K562 (cell line): ENCODE measurements around the gene LMNA. TPM values are rescaled to one million over a fixed set of nuclear protein-coding genes. Genes with fewer than 3 reads are reported as not detected.

Experiments used
- DDX20 ChIP-seq: fragments of 450-650 bp; IDR thresholded peaks from 2 replicates; pipeline ENCODE4 v1.6.1; 2016; ENCODE audit warnings: missing genetic modification characterization, low read depth, mild to moderate bottlenecking, missing compliant biosample characterization, moderate library complexity
- DMBX1 ChIP-seq: fragments of 250-450 bp; sonication (Bioruptor Pico); IDR thresholded peaks from 2 replicates; pipeline ENCODE4 v1.8.0; 2022; ENCODE audit warnings: inconsistent platforms, mild to moderate bottlenecking, moderate library complexity, borderline replicate concordance
- ELF2 ChIP-seq: fragments of 250-450 bp; sonication (Bioruptor Pico); IDR thresholded peaks from 2 replicates; pipeline ENCODE4 v1.5.0; 2021; ENCODE audit warnings: mild to moderate bottlenecking
- EP400 ChIP-seq: fragments of 450-650 bp; IDR thresholded peaks from 2 replicates; pipeline ENCODE4 v1.6.1; 2017; ENCODE audit warnings: antibody characterized with exemption, mild to moderate bottlenecking, moderate library complexity
- ESRRB ChIP-seq: fragments of 250-450 bp; sonication (Bioruptor Pico); IDR thresholded peaks from 2 replicates; pipeline ENCODE4 v1.5.0; 2020; ENCODE audit warnings: mild to moderate bottlenecking, moderate library complexity, borderline replicate concordance
- FOXP1 ChIP-seq: sonication (generic); formaldehyde crosslinking; IDR thresholded peaks from 2 replicates; pipeline ENCODE4 v1.8.0; 2022; ENCODE audit warnings: mild to moderate bottlenecking, missing genetic modification reagents
- POLR2AphosphoS5 ChIP-seq: IDR thresholded peaks from 2 replicates; pipeline ENCODE4 v1.6.1; 2011; ENCODE audit warnings: mild to moderate bottlenecking, low read depth, low read length, moderate library complexity; ENCODE audit not compliant: control insufficient read depth, insufficient read depth
- RBM15 ChIP-seq: fragments of 200-400 bp; formaldehyde crosslinking; IDR thresholded peaks from 2 replicates; pipeline ENCODE4 v1.6.1; 2018; ENCODE audit warnings: mild to moderate bottlenecking, low read length, moderate library complexity; ENCODE audit not compliant: insufficient read depth
- RNF2 ChIP-seq: sonication (generic); IDR thresholded peaks from 2 replicates; pipeline ENCODE4 v1.6.1; 2016
- TAF9B ChIP-seq: fragments of 450-650 bp; IDR thresholded peaks from 2 replicates; pipeline ENCODE4 v1.6.1; 2018; ENCODE audit warnings: mild to moderate bottlenecking; ENCODE audit not compliant: partially characterized antibody
- TBP ChIP-seq: optimal IDR thresholded peaks from 2 replicates; pipeline ENCODE3; 2011; ENCODE audit warnings: low read depth, low read length, improper control_type of control experiment
- TEAD1 ChIP-seq, 2 experiments: fragments of 450-650 bp in 1 of 2; sonication (generic) in 1 of 2; formaldehyde crosslinking; IDR thresholded peaks; 2 replicates each; pipeline versions ENCODE4 v1.4.0 to v1.8.0; 2020 to 2022; ENCODE audit warnings: mild to moderate bottlenecking in 2 of 2, missing genetic modification reagents in 1 of 2
- ZNF197 ChIP-seq: fragments of 200-800 bp; sonication (Bioruptor generic); IDR thresholded peaks from 2 replicates; pipeline ENCODE4 v1.6.1; 2016; ENCODE audit warnings: low read depth, missing genetic modification characterization, missing compliant biosample characterization
- ZNF316 ChIP-seq: fragments of 450-650 bp; IDR thresholded peaks from 2 replicates; pipeline ENCODE4 v1.6.1; 2016
- ZNF586 ChIP-seq: fragments of 450-650 bp; formaldehyde crosslinking; conservative IDR thresholded peaks from 2 replicates; pipeline ENCODE4 v1.4.0; 2020; ENCODE audit warnings: mild to moderate bottlenecking, moderate library complexity
- ZNF699 ChIP-seq: fragments of 250-450 bp; sonication (Bioruptor Pico); IDR thresholded peaks from 2 replicates; pipeline ENCODE4 v1.8.0; 2021; ENCODE audit warnings: mild to moderate bottlenecking, moderate library complexity; ENCODE audit not compliant: insufficient replicate concordance
- polyA plus RNA-seq, 8 experiments: library from polyadenylated mRNA; depleted of rRNA in 4 of 8; stranded (reverse) in 5 of 8; unstranded in 3 of 8; fragments of >200 nt; fragmentation: Nextera tagmentation in 2 of 8; fragmentation: Illumina TruSeq in 1 of 8; extraction: Ambion mirVana in 2 of 8; extraction: Trizol in 1 of 8; gene quantifications; 2 replicates each; pipeline versions ENCODE4 v1.2.1 to v1.2.3, GENCODE V29; 2011 to 2014; ENCODE audit warnings: inconsistent platforms in 1 of 8, missing spikeins in 1 of 8
- total RNA-seq, 7 experiments: library from RNA; depleted of rRNA in 6 of 7; stranded (reverse); fragments of >200 nt in 6 of 7; fragmentation: Illumina TruSeq in 2 of 7; extraction: Trizol in 2 of 7; gene quantifications; 2 replicates each; pipeline versions ENCODE4 v1.2.1 to v1.2.3, GENCODE V29; 2011 to 2021; ENCODE audit warnings: low replicate concordance in 1 of 7
- TF ChIP-seq, protein P1 (sequence below): fragments of 150-350 bp; conservative IDR thresholded peaks from 2 replicates; pipeline ENCODE4 v1.6.1; 2014; ENCODE audit warnings: low read length
- TF ChIP-seq, protein P2 (sequence below): IDR thresholded peaks from 2 replicates; pipeline ENCODE4 v1.6.1; 2014; ENCODE audit warnings: antibody characterized with exemption
- TF ChIP-seq, protein P3 (sequence below): fragments of 250-450 bp; sonication (Bioruptor Pico); IDR thresholded peaks from 2 replicates; pipeline ENCODE4 v1.4.0; 2020; ENCODE audit warnings: mild to moderate bottlenecking, moderate library complexity

LMNA gene
- total and polyA plus RNA-seq, 9 of the 15 experiments (the other 6 are each of a cell fraction or from before 2014, with no cell fraction given): 1.00 to 347 (median 88.2) TPM

DNA sequence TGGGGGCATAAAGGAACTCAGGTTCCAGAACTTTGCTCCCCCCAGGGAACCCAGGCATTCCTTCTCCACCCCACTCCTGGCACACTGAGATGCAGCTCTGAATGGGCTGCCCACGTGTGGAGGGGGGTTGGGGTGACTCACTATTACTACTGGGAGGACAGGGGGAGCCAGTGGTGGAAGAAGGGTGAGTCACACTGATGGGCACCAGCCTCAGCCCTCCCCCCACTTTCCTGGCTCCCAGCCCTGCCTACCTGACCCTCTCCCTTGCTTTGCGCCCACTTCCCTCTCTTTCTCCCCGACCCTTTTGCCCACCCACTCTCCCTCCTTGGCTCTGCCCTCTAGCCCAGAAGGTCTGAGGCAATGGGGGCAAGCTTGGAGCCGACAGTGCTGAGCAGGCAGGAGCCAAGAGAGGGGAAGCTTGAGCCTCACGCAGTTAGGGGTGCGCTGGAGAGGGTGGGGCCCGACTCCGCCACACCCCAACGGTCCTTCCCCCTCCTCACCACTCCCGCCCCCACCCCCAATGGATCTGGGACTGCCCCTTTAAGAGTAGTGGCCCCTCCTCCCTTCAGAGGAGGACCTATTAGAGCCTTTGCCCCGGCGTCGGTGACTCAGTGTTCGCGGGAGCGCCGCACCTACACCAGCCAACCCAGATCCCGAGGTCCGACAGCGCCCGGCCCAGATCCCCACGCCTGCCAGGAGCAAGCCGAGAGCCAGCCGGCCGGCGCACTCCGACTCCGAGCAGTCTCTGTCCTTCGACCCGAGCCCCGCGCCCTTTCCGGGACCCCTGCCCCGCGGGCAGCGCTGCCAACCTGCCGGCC, at the start of gene LMNA (continued):
- TF ChIP-seq ELF2 (CRISPR knock-in tag): no peak
- no peak for TF ChIP-seq TEAD1 (CRISPR knock-in tag; IDR thresholded peaks at IDR 0.05)
- no peak for TF ChIP-seq DDX20 (tag)
- no peak for TF ChIP-seq ZNF699
- TF ChIP-seq RNF2: 0 out of 2 replicates have a peak, but pooled peaks have one; percentile 40
- TF ChIP-seq ZNF316: no peak
- TF ChIP-seq, protein P1, sequence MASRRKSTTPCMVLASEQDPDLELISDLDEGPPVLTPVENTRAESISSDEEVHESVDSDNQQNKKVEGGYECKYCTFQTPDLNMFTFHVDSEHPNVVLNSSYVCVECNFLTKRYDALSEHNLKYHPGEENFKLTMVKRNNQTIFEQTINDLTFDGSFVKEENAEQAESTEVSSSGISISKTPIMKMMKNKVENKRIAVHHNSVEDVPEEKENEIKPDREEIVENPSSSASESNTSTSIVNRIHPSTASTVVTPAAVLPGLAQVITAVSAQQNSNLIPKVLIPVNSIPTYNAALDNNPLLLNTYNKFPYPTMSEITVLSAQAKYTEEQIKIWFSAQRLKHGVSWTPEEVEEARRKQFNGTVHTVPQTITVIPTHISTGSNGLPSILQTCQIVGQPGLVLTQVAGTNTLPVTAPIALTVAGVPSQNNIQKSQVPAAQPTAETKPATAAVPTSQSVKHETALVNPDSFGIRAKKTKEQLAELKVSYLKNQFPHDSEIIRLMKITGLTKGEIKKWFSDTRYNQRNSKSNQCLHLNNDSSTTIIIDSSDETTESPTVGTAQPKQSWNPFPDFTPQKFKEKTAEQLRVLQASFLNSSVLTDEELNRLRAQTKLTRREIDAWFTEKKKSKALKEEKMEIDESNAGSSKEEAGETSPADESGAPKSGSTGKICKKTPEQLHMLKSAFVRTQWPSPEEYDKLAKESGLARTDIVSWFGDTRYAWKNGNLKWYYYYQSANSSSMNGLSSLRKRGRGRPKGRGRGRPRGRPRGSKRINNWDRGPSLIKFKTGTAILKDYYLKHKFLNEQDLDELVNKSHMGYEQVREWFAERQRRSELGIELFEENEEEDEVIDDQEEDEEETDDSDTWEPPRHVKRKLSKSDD: no peak
- TF ChIP-seq POLR2AphosphoS5: peak; percentile 78
- TF ChIP-seq ZNF197 (CRISPR knock-in tag): no peak
- no peak for TF ChIP-seq ESRRB (CRISPR knock-in tag)
- TF ChIP-seq EP400: peak; percentile 66; the same call in 1 of the 2 replicates
- TF ChIP-seq, protein P2, sequence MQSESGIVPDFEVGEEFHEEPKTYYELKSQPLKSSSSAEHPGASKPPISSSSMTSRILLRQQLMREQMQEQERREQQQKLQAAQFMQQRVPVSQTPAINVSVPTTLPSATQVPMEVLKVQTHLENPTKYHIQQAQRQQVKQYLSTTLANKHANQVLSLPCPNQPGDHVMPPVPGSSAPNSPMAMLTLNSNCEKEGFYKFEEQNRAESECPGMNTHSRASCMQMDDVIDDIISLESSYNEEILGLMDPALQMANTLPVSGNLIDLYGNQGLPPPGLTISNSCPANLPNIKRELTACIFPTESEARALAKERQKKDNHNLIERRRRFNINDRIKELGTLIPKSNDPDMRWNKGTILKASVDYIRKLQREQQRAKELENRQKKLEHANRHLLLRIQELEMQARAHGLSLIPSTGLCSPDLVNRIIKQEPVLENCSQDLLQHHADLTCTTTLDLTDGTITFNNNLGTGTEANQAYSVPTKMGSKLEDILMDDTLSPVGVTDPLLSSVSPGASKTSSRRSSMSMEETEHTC: no peak
- TF ChIP-seq TAF9B: no peak
- peak; percentile 74; the same call in 1 of the 2 replicates for TF ChIP-seq FOXP1 (CRISPR knock-in tag)
- TF ChIP-seq, protein P3, sequence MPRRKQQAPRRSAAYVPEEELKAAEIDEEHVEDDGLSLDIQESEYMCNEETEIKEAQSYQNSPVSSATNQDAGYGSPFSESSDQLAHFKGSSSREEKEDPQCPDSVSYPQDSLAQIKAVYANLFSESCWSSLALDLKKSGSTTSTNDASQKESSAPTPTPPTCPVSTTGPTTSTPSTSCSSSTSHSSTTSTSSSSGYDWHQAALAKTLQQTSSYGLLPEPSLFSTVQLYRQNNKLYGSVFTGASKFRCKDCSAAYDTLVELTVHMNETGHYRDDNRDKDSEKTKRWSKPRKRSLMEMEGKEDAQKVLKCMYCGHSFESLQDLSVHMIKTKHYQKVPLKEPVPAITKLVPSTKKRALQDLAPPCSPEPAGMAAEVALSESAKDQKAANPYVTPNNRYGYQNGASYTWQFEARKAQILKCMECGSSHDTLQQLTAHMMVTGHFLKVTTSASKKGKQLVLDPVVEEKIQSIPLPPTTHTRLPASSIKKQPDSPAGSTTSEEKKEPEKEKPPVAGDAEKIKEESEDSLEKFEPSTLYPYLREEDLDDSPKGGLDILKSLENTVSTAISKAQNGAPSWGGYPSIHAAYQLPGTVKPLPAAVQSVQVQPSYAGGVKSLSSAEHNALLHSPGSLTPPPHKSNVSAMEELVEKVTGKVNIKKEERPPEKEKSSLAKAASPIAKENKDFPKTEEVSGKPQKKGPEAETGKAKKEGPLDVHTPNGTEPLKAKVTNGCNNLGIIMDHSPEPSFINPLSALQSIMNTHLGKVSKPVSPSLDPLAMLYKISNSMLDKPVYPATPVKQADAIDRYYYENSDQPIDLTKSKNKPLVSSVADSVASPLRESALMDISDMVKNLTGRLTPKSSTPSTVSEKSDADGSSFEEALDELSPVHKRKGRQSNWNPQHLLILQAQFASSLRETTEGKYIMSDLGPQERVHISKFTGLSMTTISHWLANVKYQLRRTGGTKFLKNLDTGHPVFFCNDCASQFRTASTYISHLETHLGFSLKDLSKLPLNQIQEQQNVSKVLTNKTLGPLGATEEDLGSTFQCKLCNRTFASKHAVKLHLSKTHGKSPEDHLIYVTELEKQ: no peak
- TF ChIP-seq ZNF586: no peak
- TF ChIP-seq DMBX1 (CRISPR knock-in tag): no peak
- TF ChIP-seq TBP: peak; percentile 91
- no peak for TF ChIP-seq RBM15
